ENCODE results near the gene CIB4. TPM values are rescaled to one million over a fixed set of nuclear protein-coding genes. Genes with fewer than 3 reads are reported as not detected.

Gene CIB4
- total RNA-seq, 1 experiment from 2014 or later: not detected

DNA sequence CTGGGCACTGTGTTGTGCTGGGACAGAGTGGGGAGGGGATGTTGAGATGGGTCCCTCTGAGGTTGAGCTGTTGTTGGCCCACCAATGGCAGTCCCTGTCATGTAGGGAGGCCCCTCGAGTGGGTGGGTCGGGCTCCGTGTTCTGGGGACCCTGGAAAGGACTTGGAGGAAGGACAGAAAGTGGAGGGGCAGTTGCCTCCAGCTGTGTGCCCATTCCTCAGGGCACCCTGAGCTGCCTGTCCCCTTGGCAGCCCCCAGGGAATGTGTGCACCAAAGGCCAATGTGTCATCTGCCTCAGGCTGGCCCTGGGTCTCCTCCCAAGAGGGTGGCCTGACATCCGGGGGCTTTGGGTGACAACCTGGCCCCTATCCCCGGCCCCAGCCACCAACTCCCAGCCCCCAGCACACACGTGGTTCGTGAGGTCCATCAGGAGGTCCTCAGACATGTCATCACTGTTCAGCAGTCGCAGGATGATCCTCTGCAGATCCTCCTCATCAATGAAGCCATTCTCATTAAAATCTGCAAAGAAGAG lies 57.7 kb downstream of the CIB4 start:
- peak; percentile 2 for DNase-seq (ENCODE audit: low spot score)
- ATAC-seq: no peak
- POLR2A ChIA-PET: no interaction called here
- CTCF ChIA-PET: interaction anchor here (0.7 kb wide), 1 partner anchor 62 kb away, joined by 3 read pairs; no protein-coding TSS in a partner anchor
- Mint-ChIP-seq H3K4me1 (no peaks in the 10 kb centered on the region), H3K27ac (no peak overlapping the region), H3K4me3 (no peak overlapping the region), H3K9me3 (no peaks in the 10 kb centered on the region), H3K36me3 (no peaks in the 10 kb centered on the region), H3K27me3 (ENCODE audit: low read depth) (peaks cover 10% of the 10 kb centered on the region)
- TF ChIP-seq ZNF671 (CRISPR knock-in tag; IDR thresholded peaks at IDR 0.05): no peak
- no peak for TF ChIP-seq MYBL2 (CRISPR knock-in tag; IDR thresholded peaks at IDR 0.05)

GRCh38 chr2:26582890-26583289 lies 58.3 kb downstream of the CIB4 start:
- Mint-ChIP-seq H3K4me3 (no peak overlapping the region), H3K27me3 (ENCODE audit: low read depth) (peaks cover 15% of the 10 kb centered on the region), H3K9me3 (no peaks in the 10 kb centered on the region), H3K36me3 (no peaks in the 10 kb centered on the region), H3K27ac (no peak overlapping the region), H3K4me1 (no peaks in the 10 kb centered on the region)
- ChIA-PET CTCF (interaction anchor here (0.5 kb wide), 1 partner anchor 610 kb away, joined by 4 read pairs; no protein-coding TSS in a partner anchor), POLR2A (interaction anchor here (0.5 kb wide), 1 partner anchor 449 kb away, joined by 4 read pairs; no protein-coding TSS in a partner anchor)
- DNase-seq (ENCODE audit: low spot score) (peak; percentile 3), ATAC-seq (no peak)
- TF ChIP-seq CBFB (CRISPR knock-in tag; IDR thresholded peaks at IDR 0.05; ENCODE audit: low read depth) (no peak), JUN (CRISPR knock-in tag; IDR thresholded peaks at IDR 0.05) (no peak), NFATC4 (CRISPR knock-in tag; IDR thresholded peaks at IDR 0.05) (no peak), IRF1 (CRISPR knock-in tag; IDR thresholded peaks at IDR 0.05) (no peak), NFYB (CRISPR knock-in tag; conservative IDR thresholded peaks at IDR 0.05; ENCODE audit: low read depth) (no peak), JAZF1 (CRISPR knock-in tag; IDR thresholded peaks at IDR 0.05) (no peak), ZNF396 (CRISPR knock-in tag; IDR thresholded peaks at IDR 0.05; ENCODE audit: borderline replicate concordance) (no peak), TEAD4 (CRISPR knock-in tag; IDR thresholded peaks at IDR 0.05) (no peak)
- TF ChIP-seq, protein P1, sequence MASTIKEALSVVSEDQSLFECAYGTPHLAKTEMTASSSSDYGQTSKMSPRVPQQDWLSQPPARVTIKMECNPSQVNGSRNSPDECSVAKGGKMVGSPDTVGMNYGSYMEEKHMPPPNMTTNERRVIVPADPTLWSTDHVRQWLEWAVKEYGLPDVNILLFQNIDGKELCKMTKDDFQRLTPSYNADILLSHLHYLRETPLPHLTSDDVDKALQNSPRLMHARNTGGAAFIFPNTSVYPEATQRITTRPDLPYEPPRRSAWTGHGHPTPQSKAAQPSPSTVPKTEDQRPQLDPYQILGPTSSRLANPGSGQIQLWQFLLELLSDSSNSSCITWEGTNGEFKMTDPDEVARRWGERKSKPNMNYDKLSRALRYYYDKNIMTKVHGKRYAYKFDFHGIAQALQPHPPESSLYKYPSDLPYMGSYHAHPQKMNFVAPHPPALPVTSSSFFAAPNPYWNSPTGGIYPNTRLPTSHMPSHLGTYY (CRISPR knock-in tag; IDR thresholded peaks at IDR 0.05): no peak
- TF ChIP-seq, protein P2, sequence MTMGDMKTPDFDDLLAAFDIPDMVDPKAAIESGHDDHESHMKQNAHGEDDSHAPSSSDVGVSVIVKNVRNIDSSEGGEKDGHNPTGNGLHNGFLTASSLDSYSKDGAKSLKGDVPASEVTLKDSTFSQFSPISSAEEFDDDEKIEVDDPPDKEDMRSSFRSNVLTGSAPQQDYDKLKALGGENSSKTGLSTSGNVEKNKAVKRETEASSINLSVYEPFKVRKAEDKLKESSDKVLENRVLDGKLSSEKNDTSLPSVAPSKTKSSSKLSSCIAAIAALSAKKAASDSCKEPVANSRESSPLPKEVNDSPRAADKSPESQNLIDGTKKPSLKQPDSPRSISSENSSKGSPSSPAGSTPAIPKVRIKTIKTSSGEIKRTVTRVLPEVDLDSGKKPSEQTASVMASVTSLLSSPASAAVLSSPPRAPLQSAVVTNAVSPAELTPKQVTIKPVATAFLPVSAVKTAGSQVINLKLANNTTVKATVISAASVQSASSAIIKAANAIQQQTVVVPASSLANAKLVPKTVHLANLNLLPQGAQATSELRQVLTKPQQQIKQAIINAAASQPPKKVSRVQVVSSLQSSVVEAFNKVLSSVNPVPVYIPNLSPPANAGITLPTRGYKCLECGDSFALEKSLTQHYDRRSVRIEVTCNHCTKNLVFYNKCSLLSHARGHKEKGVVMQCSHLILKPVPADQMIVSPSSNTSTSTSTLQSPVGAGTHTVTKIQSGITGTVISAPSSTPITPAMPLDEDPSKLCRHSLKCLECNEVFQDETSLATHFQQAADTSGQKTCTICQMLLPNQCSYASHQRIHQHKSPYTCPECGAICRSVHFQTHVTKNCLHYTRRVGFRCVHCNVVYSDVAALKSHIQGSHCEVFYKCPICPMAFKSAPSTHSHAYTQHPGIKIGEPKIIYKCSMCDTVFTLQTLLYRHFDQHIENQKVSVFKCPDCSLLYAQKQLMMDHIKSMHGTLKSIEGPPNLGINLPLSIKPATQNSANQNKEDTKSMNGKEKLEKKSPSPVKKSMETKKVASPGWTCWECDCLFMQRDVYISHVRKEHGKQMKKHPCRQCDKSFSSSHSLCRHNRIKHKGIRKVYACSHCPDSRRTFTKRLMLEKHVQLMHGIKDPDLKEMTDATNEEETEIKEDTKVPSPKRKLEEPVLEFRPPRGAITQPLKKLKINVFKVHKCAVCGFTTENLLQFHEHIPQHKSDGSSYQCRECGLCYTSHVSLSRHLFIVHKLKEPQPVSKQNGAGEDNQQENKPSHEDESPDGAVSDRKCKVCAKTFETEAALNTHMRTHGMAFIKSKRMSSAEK (CRISPR knock-in tag; IDR thresholded peaks at IDR 0.05; ENCODE audit: borderline replicate concordance): no peak

- Mint-ChIP-seq H3K4me3 (no peak overlapping the region), H3K36me3 (no peaks in the 10 kb centered on the region), H3K4me1 (peaks cover 3% of the 10 kb centered on the region; the same call in 1 of the 2 replicates), H3K27ac (no peak overlapping the region), H3K27me3 (ENCODE audit: low read depth) (peaks cover 19% of the 10 kb centered on the region), H3K9me3 (no peaks in the 10 kb centered on the region)
- ATAC-seq: no peak
- ChIA-PET CTCF (interaction anchor here (0.5 to 2.9 kb wide), 8 partner anchors 22 to 611 kb away, joined by 3 to 11 read pairs (median 4); no protein-coding TSS in a partner anchor), POLR2A (interaction anchor here (0.5 kb wide), 1 partner anchor 450 kb away, joined by 4 read pairs; no protein-coding TSS in a partner anchor)
- peak; percentile 8 for DNase-seq (ENCODE audit: low spot score)
- TF ChIP-seq OVOL2 (CRISPR knock-in tag; IDR thresholded peaks at IDR 0.05; ENCODE audit: borderline replicate concordance) (no peak), ARID4B (CRISPR knock-in tag; IDR thresholded peaks at IDR 0.05; ENCODE audit: borderline replicate concordance) (no peak)
- TF ChIP-seq, protein P3, sequence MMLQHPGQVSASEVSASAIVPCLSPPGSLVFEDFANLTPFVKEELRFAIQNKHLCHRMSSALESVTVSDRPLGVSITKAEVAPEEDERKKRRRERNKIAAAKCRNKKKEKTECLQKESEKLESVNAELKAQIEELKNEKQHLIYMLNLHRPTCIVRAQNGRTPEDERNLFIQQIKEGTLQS (CRISPR knock-in tag; conservative IDR thresholded peaks at IDR 0.05): no peak
- TF ChIP-seq, protein P4, sequence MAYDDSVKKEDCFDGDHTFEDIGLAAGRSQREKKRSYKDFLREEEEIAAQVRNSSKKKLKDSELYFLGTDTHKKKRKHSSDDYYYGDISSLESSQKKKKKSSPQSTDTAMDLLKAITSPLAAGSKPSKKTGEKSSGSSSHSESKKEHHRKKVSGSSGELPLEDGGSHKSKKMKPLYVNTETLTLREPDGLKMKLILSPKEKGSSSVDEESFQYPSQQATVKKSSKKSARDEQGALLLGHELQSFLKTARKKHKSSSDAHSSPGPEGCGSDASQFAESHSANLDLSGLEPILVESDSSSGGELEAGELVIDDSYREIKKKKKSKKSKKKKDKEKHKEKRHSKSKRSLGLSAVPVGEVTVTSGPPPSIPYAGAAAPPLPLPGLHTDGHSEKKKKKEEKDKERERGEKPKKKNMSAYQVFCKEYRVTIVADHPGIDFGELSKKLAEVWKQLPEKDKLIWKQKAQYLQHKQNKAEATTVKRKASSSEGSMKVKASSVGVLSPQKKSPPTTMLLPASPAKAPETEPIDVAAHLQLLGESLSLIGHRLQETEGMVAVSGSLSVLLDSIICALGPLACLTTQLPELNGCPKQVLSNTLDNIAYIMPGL (CRISPR knock-in tag; IDR thresholded peaks at IDR 0.05): no peak
Observed at GRCh38 chr2:26581991-26582842, 58.9 kb downstream of the CIB4 start.

Measured in WTC11 (cell line).